Stomach (tissue), 9 donors: Measurements from ENCODE around the gene EVC2. TPM values are rescaled to one million over a fixed set of nuclear protein-coding genes. Genes with fewer than 3 reads are reported as not detected.

Source experiments
- DNase-seq, 2 donors: peaks; one replicate each; pipeline versions ENCODE4 v3.0.0 to v3.0.0-alpha.2; 2013 to 2019
- H3K27ac ChIP-seq, 5 donors: fragments of 200-600 bp in 4 of 5; sonication (generic) in 4 of 5; one replicate each; pipeline ENCODE4 v1.5.1; 2013 to 2019; ENCODE audit warnings: mild to moderate bottlenecking in 1 of 5, moderate library complexity in 1 of 5
- H3K27me3 ChIP-seq, 3 donors: fragments of 200-600 bp; sonication (generic); one replicate each; pipeline ENCODE4 v1.5.1; 2017 to 2019; ENCODE audit warnings: mixed run types in 1 of 3
- H3K36me3 ChIP-seq, 4 donors: fragments of 200-600 bp; sonication (generic); 1 replicate in 3 of 4; 2 replicates in 1 of 4; pipeline ENCODE4 v1.5.1; 2016 to 2019
- H3K4me1 ChIP-seq, 4 donors: fragments of 200-600 bp; sonication (generic); one replicate each; pipeline ENCODE4 v1.5.1; 2016 to 2019
- H3K4me3 ChIP-seq, 4 donors: fragments of 200-600 bp; sonication (generic) in 3 of 4; one replicate each; pipeline ENCODE4 v1.5.1; 2016 to 2019; ENCODE audit warnings: mild to moderate bottlenecking in 1 of 4
- H3K9me3 ChIP-seq, 4 donors: fragments of 200-600 bp; sonication (generic); one replicate each; pipeline ENCODE4 v1.5.1; 2016 to 2019
- CTCF ChIP-seq, 7 experiments: fragments of 450-650 bp in 4 of 7; fragments of 200-600 bp in 3 of 7; sonication (generic) in 3 of 7; IDR thresholded peaks; one replicate each; pipeline ENCODE4 v1.5.1; 2016 to 2019; ENCODE audit warnings: antibody characterized with exemption in 7 of 7, control low read depth in 2 of 7, mild to moderate bottlenecking in 1 of 7
- EP300 ChIP-seq: sonication (generic); formaldehyde crosslinking; IDR thresholded peaks from one replicate; pipeline ENCODE4 v1.6.1; 2017; ENCODE audit warnings: antibody characterized with exemption
- POLR2A ChIP-seq, 4 donors: fragments of 450-650 bp; IDR thresholded peaks; one replicate each; pipeline ENCODE4 v1.6.1; 2016; ENCODE audit warnings: antibody characterized with exemption in 4 of 4, control low read depth in 2 of 4, mild to moderate bottlenecking in 1 of 4, moderate library complexity in 1 of 4
- POLR2AphosphoS5 ChIP-seq, 3 donors: sonication (generic); formaldehyde crosslinking; IDR thresholded peaks; one replicate each; pipeline ENCODE4 v1.6.1; 2016; ENCODE audit warnings: antibody characterized with exemption in 3 of 3
- WGBS, 5 donors: extraction: QIAGEN DNeasy Blood & Tissue Kit in 3 of 5; methylation state at CpG; one replicate each; pipeline versions ENCODE4 v1.1.5 to v1.1.7; 2013 to 2018; 5-methylcytosine and 5-hydroxymethylcytosine counted together
- intact Hi-C: fragments of 100-400 bp; cut with DNase I; formaldehyde crosslinking; loops from one replicate; pipeline ENCODE4 v1.15.1; 2023; ENCODE audit warnings: low total_unique reads
- polyA plus RNA-seq, 3 donors: library from polyadenylated mRNA; stranded (reverse); fragments of 200-250 nt; gene quantifications; one replicate each; pipeline ENCODE4 v1.2.3, GENCODE V29; 2013
- total RNA-seq, 5 donors: library from RNA; depleted of rRNA; stranded (reverse); fragments of >200 nt; gene quantifications; one replicate each; pipeline versions ENCODE4 v1.1.0 to v1.2.3, GENCODE V29; 2014 to 2016
- donor health status: healthy with polysubstance abuse.
- donor health status: Bipolar disorder and iron deficiency.
- donor health status: healthy.

Gene EVC2
- total and polyA plus RNA-seq, 8 donors, result 0.76 to 11.7 (median 4.9) TPM

DNA sequence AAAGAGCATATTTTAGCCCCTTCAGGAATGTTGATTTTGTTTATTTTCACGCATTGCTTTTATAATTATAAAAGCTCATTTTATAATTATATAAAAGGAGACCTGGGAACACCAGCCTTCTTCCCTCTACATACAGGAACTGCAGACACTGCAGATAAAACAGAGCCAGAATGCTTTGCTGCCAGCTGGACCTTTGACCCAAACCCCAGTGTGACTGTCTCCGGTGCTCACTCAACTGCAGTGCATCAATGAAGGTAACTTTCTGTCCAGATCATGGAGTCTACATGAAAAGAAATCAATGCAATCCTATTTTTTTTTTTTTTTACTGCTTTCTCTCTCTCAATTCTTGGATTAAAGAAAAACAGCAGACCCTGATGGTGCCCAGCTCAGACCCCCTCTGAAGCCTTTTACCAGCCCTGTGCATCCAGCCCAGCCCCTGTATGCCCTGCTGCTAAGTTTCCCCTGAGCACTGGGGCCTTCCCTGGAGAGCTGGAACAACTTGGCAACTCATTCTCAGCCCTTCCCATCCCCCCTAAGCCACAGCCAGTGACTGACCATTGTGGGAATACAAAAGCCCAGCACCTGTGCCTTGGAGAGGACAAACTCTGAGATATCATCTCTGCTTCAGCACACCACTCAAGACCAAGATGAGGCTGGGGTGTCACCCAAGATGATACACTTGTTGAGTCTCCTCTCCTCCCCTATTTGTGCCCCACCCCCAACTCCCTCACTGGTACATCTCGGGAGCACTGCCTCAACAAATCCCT is 182.1 kb downstream of the EVC2 start:
- Histone ChIP-seq H3K36me3 (peaks cover 0 to 17% (median 8%) of the 10 kb centered on the region in 4 donors), H3K9me3 (no peaks in the 10 kb centered on the region), H3K27me3 (no peaks in the 10 kb centered on the region), H3K4me3 (no peak overlapping the region), H3K27ac (no peak overlapping the region), H3K4me1 (peaks cover 0 to 6% (median 0%) of the 10 kb centered on the region in 4 donors)
- WGBS, 5 donors, result 62 to 76% (median 69%) methylated on average over 3 of the region's 3 CpGs
- no peak for DNase-seq
- intact Hi-C loops, result no loop called here
- TF ChIP-seq POLR2A (IDR thresholded peaks at IDR 0.05) (no peak), CTCF (IDR thresholded peaks at IDR 0.05) (no peak), POLR2AphosphoS5 (IDR thresholded peaks at IDR 0.05) (no peak), EP300 (no peak)

DNA sequence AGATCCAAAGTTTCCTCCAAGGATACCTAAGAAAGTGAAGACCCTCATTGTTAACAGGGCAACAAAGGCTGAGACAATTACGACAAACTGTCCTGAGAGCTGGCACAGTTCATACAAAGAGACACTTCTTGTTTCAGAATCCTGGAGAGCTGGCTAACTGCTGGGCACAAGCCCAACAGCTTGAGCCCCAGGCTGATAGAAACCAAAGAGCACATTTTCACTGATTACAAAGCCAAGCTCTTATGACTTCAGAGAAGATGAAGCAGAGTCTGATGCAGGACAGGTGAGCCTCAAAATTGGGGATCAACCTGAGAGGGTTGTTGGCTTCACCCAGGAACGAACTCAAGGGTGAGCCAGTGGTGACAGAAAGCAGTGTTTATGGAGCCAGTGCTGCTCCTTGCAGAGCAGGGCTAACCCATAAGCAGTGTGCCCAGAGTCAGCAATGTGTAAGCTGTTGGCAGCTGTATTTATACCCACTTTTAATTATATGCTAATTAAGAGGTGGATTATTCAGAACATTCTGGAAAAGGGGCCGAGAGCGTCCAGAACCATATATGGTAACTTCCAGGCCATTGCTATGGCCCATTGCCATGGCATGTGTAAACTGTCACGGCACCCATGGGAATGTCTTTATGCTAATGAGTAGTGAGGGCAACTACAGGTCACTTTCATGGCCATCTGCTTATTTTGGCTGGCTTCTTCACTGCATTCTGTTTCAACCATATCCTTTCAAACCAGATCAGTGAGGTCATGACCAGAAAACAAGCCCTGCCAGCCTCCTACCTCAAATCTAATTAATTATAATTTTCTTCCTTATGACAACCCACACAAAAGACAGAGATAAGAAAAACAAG is 183.7 kb downstream of the EVC2 start:
- no peak overlapping the region for H3K27ac ChIP-seq
- peaks cover 0 to 1% (median under 1%) of the 10 kb centered on the region in 4 donors for H3K36me3 ChIP-seq
- peaks cover 0 to 6% (median 0%) of the 10 kb centered on the region in 4 donors for H3K4me1 ChIP-seq
- TF ChIP-seq POLR2A (IDR thresholded peaks at IDR 0.05) (no peak), CTCF (IDR thresholded peaks at IDR 0.05) (no peak)
- no peak overlapping the region for H3K4me3 ChIP-seq
- no peaks in the 10 kb centered on the region for H3K27me3 ChIP-seq
- peak in 1 of 2 donors; percentile 77 for DNase-seq
- no peaks in the 10 kb centered on the region for H3K9me3 ChIP-seq
- intact Hi-C loops, result no loop called here
- WGBS, 5 donors, result 55 to 66% (median 63%) methylated on average over 5 of the region's 5 CpGs

DNA sequence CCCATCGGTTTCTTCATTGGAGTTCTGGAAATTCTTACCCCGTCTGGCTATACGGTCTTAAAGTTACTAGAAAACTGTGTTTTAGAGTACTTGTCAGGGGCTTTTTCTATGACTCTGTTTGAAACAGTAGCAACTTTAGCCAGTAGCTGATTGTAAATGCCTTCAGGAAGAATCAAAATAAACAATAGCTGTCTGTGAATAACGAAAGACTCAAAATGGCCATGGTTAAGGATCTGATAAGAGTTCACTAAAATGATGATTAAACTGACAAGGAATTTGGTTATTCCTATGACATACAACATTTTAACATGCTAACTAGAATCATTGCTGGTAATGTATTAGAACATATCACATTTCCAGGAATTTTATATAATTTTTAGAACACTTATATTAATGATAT is 191.0 kb downstream of the EVC2 start:
- 63 to 90% (median 84%) methylated on average over 4 of the region's 4 CpGs for WGBS, 5 donors
- intact Hi-C loops, result no loop called here
- Histone ChIP-seq H3K36me3 (no peaks in the 10 kb centered on the region), H3K27ac (no peak overlapping the region), H3K27me3 (no peaks in the 10 kb centered on the region), H3K9me3 (no peaks in the 10 kb centered on the region), H3K4me3 (no peak overlapping the region), H3K4me1 (no peaks in the 10 kb centered on the region)
- TF ChIP-seq POLR2AphosphoS5 (IDR thresholded peaks at IDR 0.05) (no peak), POLR2A (IDR thresholded peaks at IDR 0.05) (no peak), CTCF (IDR thresholded peaks at IDR 0.05) (no peak), EP300 (no peak)
- no peak for DNase-seq

GRCh38 chr4:5515646-5516045 is 192.7 kb downstream of the EVC2 start:
- no peaks in the 10 kb centered on the region for H3K27me3 ChIP-seq
- intact Hi-C loops, result no loop called here
- no peak for TF ChIP-seq CTCF (IDR thresholded peaks at IDR 0.05)
- no peak for TF ChIP-seq EP300
- TF ChIP-seq POLR2A (IDR thresholded peaks at IDR 0.05), result no peak
- no peak for TF ChIP-seq POLR2AphosphoS5 (IDR thresholded peaks at IDR 0.05)

More at GRCh38 chr4:5515646-5516045, 192.7 kb downstream of the EVC2 start:
- Histone ChIP-seq H3K36me3 (no peaks in the 10 kb centered on the region), H3K9me3 (no peaks in the 10 kb centered on the region), H3K4me1 (no peaks in the 10 kb centered on the region), H3K27ac (no peak overlapping the region), H3K4me3 (no peak overlapping the region)
- DNase-seq, result no peak

Other genes starting within 250 kb of the EVC2 start
- gene EVC, start 2.6 kb upstream of the EVC2 start, total RNA-seq, result 100 to 1,000 TPM in 1 of 5 donors, 10 to 100 TPM in 3, 1 to 10 TPM in 1; 7.0 to 346 (median 18.7) TPM
- 1 to 10 TPM; 1.5 to 2.8 (median 2.1) TPM for gene EVC, start 2.6 kb upstream of the EVC2 start, polyA plus RNA-seq
- gene CRMP1, start 184.5 kb upstream of the EVC2 start, total RNA-seq, result 10 to 100 TPM in 1 of 5 donors, 1 to 10 TPM in 3, not detected in 1; 1.2 to 21.4 (median 5.2) TPM
- gene CRMP1, start 184.5 kb upstream of the EVC2 start, polyA plus RNA-seq, result 1 to 10 TPM; 1.4 to 2.1 (median 1.9) TPM